SK-N-SH (cell line): ENCODE measurements around the gene BOLL.

Experiments used
- JUND ChIP-seq: IDR thresholded peaks from 2 replicates; pipeline ENCODE4 v1.4.0; 2012
- RFX5 ChIP-seq: IDR thresholded peaks from 2 replicates; pipeline ENCODE4 v1.6.1; 2012; ENCODE audit warnings: mild to moderate bottlenecking, improper control_type of control experiment, low read length
- SIN3A ChIP-seq: IDR thresholded peaks from 2 replicates; pipeline ENCODE4 v1.6.1; 2012; ENCODE audit warnings: low read depth, mild to moderate bottlenecking, low read length, moderate library complexity, borderline replicate concordance
- TAF1 ChIP-seq: IDR thresholded peaks from 2 replicates; pipeline ENCODE4 v1.6.1; 2012; ENCODE audit warnings: low read depth, mild to moderate bottlenecking, low read length, moderate library complexity, borderline replicate concordance
- TF ChIP-seq, protein P1 (sequence below): IDR thresholded peaks from 2 replicates; pipeline ENCODE4 v1.4.0; 2012; ENCODE audit warnings: low read depth
- TF ChIP-seq, protein P2 (sequence below): fragments of 200-600 bp; sonication (generic); IDR thresholded peaks from 2 replicates; pipeline ENCODE4 v1.6.1; 2017; ENCODE audit warnings: antibody characterized with exemption, mild to moderate bottlenecking, moderate library complexity
- TF ChIP-seq, protein P3 (sequence below): IDR thresholded peaks from 2 replicates; pipeline ENCODE4 v1.6.1; 2012; ENCODE audit warnings: mild to moderate bottlenecking, low read depth, low read length, moderate library complexity

DNA sequence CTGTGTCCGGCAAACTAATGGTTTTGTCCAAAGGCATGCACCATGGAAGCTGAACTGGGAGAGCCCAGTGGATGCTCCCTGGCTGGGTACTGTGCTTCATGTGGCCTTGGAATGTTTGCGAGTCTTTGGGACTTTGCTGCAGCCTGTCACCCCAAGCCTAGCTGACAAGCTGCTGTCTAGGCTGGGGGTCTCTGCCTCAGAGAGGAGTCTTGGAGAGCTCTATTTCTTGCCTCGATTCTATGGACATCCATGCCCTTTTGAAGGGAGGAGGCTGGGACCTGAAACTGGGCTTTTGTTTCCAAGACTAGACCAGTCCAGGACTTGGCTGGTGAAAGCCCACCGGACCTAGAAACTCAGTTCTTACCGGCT lies 78.3 kb downstream of the BOLL start:
- TF ChIP-seq, protein P1, sequence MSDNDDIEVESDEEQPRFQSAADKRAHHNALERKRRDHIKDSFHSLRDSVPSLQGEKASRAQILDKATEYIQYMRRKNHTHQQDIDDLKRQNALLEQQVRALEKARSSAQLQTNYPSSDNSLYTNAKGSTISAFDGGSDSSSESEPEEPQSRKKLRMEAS, result no peak
- TF ChIP-seq JUND, result no peak
- TF ChIP-seq, protein P2, sequence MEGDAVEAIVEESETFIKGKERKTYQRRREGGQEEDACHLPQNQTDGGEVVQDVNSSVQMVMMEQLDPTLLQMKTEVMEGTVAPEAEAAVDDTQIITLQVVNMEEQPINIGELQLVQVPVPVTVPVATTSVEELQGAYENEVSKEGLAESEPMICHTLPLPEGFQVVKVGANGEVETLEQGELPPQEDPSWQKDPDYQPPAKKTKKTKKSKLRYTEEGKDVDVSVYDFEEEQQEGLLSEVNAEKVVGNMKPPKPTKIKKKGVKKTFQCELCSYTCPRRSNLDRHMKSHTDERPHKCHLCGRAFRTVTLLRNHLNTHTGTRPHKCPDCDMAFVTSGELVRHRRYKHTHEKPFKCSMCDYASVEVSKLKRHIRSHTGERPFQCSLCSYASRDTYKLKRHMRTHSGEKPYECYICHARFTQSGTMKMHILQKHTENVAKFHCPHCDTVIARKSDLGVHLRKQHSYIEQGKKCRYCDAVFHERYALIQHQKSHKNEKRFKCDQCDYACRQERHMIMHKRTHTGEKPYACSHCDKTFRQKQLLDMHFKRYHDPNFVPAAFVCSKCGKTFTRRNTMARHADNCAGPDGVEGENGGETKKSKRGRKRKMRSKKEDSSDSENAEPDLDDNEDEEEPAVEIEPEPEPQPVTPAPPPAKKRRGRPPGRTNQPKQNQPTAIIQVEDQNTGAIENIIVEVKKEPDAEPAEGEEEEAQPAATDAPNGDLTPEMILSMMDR, result no peak
- TF ChIP-seq RFX5, result no peak
- TF ChIP-seq, protein P3, sequence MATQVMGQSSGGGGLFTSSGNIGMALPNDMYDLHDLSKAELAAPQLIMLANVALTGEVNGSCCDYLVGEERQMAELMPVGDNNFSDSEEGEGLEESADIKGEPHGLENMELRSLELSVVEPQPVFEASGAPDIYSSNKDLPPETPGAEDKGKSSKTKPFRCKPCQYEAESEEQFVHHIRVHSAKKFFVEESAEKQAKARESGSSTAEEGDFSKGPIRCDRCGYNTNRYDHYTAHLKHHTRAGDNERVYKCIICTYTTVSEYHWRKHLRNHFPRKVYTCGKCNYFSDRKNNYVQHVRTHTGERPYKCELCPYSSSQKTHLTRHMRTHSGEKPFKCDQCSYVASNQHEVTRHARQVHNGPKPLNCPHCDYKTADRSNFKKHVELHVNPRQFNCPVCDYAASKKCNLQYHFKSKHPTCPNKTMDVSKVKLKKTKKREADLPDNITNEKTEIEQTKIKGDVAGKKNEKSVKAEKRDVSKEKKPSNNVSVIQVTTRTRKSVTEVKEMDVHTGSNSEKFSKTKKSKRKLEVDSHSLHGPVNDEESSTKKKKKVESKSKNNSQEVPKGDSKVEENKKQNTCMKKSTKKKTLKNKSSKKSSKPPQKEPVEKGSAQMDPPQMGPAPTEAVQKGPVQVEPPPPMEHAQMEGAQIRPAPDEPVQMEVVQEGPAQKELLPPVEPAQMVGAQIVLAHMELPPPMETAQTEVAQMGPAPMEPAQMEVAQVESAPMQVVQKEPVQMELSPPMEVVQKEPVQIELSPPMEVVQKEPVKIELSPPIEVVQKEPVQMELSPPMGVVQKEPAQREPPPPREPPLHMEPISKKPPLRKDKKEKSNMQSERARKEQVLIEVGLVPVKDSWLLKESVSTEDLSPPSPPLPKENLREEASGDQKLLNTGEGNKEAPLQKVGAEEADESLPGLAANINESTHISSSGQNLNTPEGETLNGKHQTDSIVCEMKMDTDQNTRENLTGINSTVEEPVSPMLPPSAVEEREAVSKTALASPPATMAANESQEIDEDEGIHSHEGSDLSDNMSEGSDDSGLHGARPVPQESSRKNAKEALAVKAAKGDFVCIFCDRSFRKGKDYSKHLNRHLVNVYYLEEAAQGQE, result no peak
- no peak for TF ChIP-seq SIN3A
- TF ChIP-seq TAF1, result no peak
